Measurements from ENCODE around the gene FXR2.
A peak's percentile ranks its signal among the peaks of the same experiment; 100 is the strongest.

The FXR2 gene

DNA sequence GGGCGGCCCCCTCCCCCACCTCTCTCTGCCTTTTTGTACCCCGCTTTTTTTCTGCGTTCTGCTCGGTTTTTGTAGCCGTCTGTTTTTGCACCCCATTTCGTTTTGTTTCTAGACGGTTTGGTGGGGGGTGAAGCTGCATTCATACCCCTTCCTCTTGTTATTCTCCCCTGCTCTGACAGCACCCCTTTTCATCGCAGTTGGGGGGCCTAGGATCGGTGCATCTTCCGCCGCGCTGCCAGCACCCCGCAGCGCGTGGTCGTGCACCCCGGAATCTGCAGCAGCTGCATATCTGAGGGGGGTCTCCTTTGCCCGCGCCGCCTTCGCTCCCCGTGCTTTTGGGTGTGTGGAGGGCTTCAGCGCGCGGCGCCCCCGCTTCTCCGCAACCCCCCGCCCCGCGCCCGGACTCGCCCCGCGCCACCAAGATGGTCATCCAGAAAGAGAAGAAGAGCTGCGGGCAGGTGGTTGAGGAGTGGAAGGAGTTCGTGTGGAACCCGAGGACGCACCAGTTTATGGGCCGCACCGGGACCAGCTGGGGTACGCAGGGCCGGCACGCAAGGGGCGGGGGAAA is 36.5 kb upstream of the FXR2 start (continued):
- TF ChIP-seq, protein P1, sequence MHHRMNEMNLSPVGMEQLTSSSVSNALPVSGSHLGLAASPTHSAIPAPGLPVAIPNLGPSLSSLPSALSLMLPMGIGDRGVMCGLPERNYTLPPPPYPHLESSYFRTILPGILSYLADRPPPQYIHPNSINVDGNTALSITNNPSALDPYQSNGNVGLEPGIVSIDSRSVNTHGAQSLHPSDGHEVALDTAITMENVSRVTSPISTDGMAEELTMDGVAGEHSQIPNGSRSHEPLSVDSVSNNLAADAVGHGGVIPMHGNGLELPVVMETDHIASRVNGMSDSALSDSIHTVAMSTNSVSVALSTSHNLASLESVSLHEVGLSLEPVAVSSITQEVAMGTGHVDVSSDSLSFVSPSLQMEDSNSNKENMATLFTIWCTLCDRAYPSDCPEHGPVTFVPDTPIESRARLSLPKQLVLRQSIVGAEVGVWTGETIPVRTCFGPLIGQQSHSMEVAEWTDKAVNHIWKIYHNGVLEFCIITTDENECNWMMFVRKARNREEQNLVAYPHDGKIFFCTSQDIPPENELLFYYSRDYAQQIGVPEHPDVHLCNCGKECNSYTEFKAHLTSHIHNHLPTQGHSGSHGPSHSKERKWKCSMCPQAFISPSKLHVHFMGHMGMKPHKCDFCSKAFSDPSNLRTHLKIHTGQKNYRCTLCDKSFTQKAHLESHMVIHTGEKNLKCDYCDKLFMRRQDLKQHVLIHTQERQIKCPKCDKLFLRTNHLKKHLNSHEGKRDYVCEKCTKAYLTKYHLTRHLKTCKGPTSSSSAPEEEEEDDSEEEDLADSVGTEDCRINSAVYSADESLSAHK (tag by site-specific recombination; IDR thresholded peaks at IDR 0.05): 0 out of 2 replicates have a peak, but pooled peaks have one; percentile 16
- no peak for TF ChIP-seq ZNF48 (tag by site-specific recombination; IDR thresholded peaks at IDR 0.05)

GRCh38 chr17:7650509-7651096 is 35.9 kb upstream of the FXR2 start, which contains the start of gene ATP1B2:
TSS of gene ATP1B2 (plus strand) at chr17:7650926. CDS start at chr17:7651519, 593 bp downstream.
- peak within 1 kb of the TSS; percentile 38 for H3K4me3 ChIP-seq (ENCODE audit: low read depth, low read length)
- no peaks in the 10 kb centered on the region for H3K36me3 ChIP-seq (ENCODE audit: control insufficient read depth in 2 of 2, insufficient read depth in 1 of 2, low read length in 2 of 2)
- CTCF ChIA-PET: interaction anchor here (0.5 to 7.2 kb wide), 8 partner anchors 14 to 93 kb away, joined by 3 to 57 read pairs (median 4); partner anchors contain the start of genes TP53 and WRAP53
- POLR2A ChIA-PET: interaction anchor here (0.6 to 5.3 kb wide), 27 partner anchors 9 to 961 kb away, joined by 3 to 113 read pairs (median 4); partner anchors contain the start of genes BCL6B, CTC1, CYB5D1 and EFNB3
- H3K27ac ChIP-seq (ENCODE audit: extremely low read depth, low read depth, low read length): peak within 1 kb of the TSS; percentile 39; the same call in 1 of the 2 replicates
- no peaks in the 10 kb centered on the region for H3K9me3 ChIP-seq (ENCODE audit: control insufficient read depth, insufficient read depth, low read depth, low read length)
- H3K4me1 ChIP-seq (ENCODE audit: control insufficient read depth, insufficient read depth, low read length): peaks cover 5% of the 10 kb centered on the region
- TF ChIP-seq PRDM2 (tag by site-specific recombination; IDR thresholded peaks at IDR 0.05; ENCODE audit: borderline replicate concordance) (no peak), BCL11A (tag by site-specific recombination; IDR thresholded peaks at IDR 0.05; ENCODE audit: low read depth) (no peak), KLF1 (tag by site-specific recombination; IDR thresholded peaks at IDR 0.05) (peak; percentile 89), PATZ1 (tag by site-specific recombination; IDR thresholded peaks at IDR 0.05) (peak; percentile 76), ZNF398 (tag by site-specific recombination; IDR thresholded peaks at IDR 0.05) (peak; percentile 81), ZNF544 (tag by site-specific recombination; IDR thresholded peaks at IDR 0.05) (no peak), ZNF596 (tag by site-specific recombination; IDR thresholded peaks at IDR 0.05) (no peak), ZBTB17 (tag by site-specific recombination; IDR thresholded peaks at IDR 0.05) (peak; percentile 87), ZNF792 (tag by site-specific recombination; IDR thresholded peaks at IDR 0.05) (no peak), ZNF660 (tag by site-specific recombination; IDR thresholded peaks at IDR 0.05) (no peak), GLIS1 (tag by site-specific recombination; IDR thresholded peaks at IDR 0.05) (peak; percentile 78), ZNF704 (tag by site-specific recombination; IDR thresholded peaks at IDR 0.05) (no peak), ZNF341 (tag by site-specific recombination; IDR thresholded peaks at IDR 0.05; ENCODE audit: low read depth) (peak; percentile 59), ZNF514 (tag by site-specific recombination; IDR thresholded peaks at IDR 0.05) (no peak), ZNF747 (tag by site-specific recombination; IDR thresholded peaks at IDR 0.05) (no peak)
- TF ChIP-seq, protein P2, sequence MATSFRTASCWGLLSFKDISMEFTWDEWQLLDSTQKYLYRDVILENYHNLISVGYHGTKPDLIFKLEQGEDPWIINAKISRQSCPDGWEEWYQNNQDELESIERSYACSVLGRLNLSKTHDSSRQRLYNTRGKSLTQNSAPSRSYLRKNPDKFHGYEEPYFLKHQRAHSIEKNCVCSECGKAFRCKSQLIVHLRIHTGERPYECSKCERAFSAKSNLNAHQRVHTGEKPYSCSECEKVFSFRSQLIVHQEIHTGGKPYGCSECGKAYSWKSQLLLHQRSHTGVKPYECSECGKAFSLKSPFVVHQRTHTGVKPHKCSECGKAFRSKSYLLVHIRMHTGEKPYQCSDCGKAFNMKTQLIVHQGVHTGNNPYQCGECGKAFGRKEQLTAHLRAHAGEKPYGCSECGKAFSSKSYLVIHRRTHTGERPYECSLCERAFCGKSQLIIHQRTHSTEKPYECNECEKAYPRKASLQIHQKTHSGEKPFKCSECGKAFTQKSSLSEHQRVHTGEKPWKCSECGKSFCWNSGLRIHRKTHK (tag by site-specific recombination; IDR thresholded peaks at IDR 0.05): no peak
